Thoracic aorta (tissue), 2 donors: ENCODE results near the gene RCAN2. TPM values are rescaled to one million over a fixed set of nuclear protein-coding genes. Genes with fewer than 3 reads are reported as not detected.

Experiments used
- ATAC-seq: fragments of 150-250 bp; one replicate; pipeline ENCODE4 v1.8.0; 2017; ENCODE audit warnings: low read depth; ENCODE audit not compliant: insufficient number of reproducible peaks, low FRiP score
- DNase-seq: peaks from one replicate; pipeline ENCODE4 v3.0.0-alpha.2; 2020; ENCODE audit warnings: low spot score
- H3K27ac ChIP-seq, 2 donors: fragments of 200-600 bp; sonication (generic); 1 replicate in 1 of 2; 2 replicates in 1 of 2; pipeline ENCODE4 v1.5.1; 2016; ENCODE audit warnings: mild to moderate bottlenecking in 2 of 2, moderate library complexity in 2 of 2
- H3K27me3 ChIP-seq: fragments of 200-600 bp; sonication (generic); replicated peaks from 2 replicates; pipeline ENCODE4 v1.6.0; 2016; ENCODE audit warnings: mild to moderate bottlenecking; ENCODE audit not compliant: insufficient read depth
- H3K36me3 ChIP-seq: fragments of 200-600 bp; sonication (generic); one replicate; pipeline ENCODE4 v1.5.1; 2016
- H3K4me1 ChIP-seq, 2 donors: fragments of 200-600 bp; sonication (generic); 1 replicate in 1 of 2; 2 replicates in 1 of 2; pipeline versions ENCODE4 v1.5.1 to v1.6.0; 2016; ENCODE audit warnings: low read depth in 2 of 2, mild to moderate bottlenecking in 1 of 2; ENCODE audit not compliant: control insufficient read depth in 1 of 2
- H3K4me3 ChIP-seq: fragments of 200-600 bp; sonication (generic); 2 replicates; pipeline ENCODE4 v1.5.1; 2016; ENCODE audit warnings: mild to moderate bottlenecking
- H3K9me3 ChIP-seq: fragments of 200-600 bp; sonication (generic); 2 replicates; pipeline ENCODE4 v1.5.1; 2016
- CTCF ChIP-seq: fragments of 200-600 bp; sonication (generic); IDR thresholded peaks from one replicate; pipeline ENCODE4 v1.5.1; 2019; ENCODE audit warnings: antibody characterized with exemption
- total RNA-seq, 2 donors: library from RNA; depleted of rRNA; stranded (reverse); fragments of >200 nt; gene quantifications; one replicate each; pipeline versions ENCODE4 v1.1.0 to v1.2.3, GENCODE V29; 2016

RCAN2 gene
- total RNA-seq, 2 donors from 2014 or later = 126 to 289 TPM

DNA sequence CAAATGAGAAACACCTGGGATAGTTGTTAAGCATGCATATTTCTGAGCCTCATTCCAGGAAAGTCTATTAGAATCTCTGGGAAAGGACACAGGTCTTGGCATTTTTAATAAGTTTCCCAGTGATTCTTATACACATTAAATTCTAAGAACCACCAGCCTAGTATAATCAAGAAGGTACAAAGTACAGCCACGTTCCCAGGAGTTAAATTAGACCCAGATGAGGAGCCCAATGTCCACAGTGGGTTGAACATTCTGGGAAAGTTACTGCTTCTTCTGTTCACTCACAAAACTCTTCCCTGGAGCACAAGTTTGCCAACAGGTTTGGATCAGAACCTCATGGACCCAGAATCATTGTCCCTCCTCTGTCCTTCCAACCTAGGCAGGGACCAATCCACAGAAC, 90.4 kb downstream of the RCAN2 start:
- peaks cover 0 to 35% of the 10 kb centered on the region in 2 donors for H3K4me1 ChIP-seq
- no peak for ATAC-seq
- TF ChIP-seq CTCF = no peak
- H3K4me3 ChIP-seq = no peak overlapping the region
- H3K27ac ChIP-seq = no peak overlapping the region
- no peaks in the 10 kb centered on the region for H3K9me3 ChIP-seq
- no peak for DNase-seq
- no peaks in the 10 kb centered on the region for H3K27me3 ChIP-seq
- peaks cover 4% of the 10 kb centered on the region for H3K36me3 ChIP-seq

DNA sequence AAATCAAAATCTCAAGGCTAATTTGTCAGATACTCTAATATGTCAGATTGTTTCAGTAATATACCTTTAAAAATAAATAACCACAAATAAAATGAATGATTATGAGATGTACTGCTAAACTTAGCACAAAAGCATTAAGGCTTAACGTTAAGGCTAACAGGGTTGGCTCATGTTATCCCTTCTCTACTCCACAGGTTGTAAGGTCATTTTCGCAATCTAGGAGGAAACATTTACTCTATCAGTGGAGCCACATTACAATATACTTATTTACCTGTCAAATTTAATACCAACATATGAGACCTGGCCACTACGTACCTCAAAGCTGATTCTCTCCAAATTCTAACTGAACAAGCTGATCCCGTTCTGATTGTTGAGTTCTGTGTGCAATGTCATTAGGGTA, 95.7 kb downstream of the RCAN2 start:
- Histone ChIP-seq H3K27ac (no peak overlapping the region), H3K4me3 (no peak overlapping the region), H3K27me3 (no peaks in the 10 kb centered on the region), H3K9me3 (no peaks in the 10 kb centered on the region), H3K36me3 (peaks cover 5% of the 10 kb centered on the region), H3K4me1 (peaks cover 0 to 44% of the 10 kb centered on the region in 2 donors)
- DNase-seq = no peak
- no peak for TF ChIP-seq CTCF
- ATAC-seq = no peak

DNA sequence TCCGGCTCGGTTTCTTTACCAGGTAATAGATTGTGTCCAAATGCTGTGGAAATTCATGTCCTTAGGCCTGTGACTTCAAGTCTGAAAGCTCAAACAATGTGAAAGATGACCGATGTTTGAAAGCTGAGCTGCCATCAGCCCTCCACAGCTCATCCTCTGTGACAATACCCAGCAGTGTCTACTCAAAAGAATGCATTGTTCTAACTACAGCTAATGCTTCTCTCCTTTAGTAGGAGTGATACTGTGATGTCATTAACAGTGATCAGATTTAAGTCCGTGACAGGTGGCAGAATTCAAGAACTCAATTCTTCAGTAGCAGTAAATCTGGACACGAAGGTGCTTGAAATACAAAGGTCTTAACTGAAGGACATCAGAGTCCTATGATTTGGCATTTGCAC, 97.3 kb downstream of the RCAN2 start:
- Histone ChIP-seq H3K4me1 (peaks cover 0 to 29% of the 10 kb centered on the region in 2 donors), H3K27ac (no peak overlapping the region), H3K27me3 (no peaks in the 10 kb centered on the region), H3K4me3 (no peak overlapping the region), H3K9me3 (no peaks in the 10 kb centered on the region), H3K36me3 (peaks cover 5% of the 10 kb centered on the region)
- ATAC-seq (no peak), DNase-seq (no peak)
- no peak for TF ChIP-seq CTCF

DNA sequence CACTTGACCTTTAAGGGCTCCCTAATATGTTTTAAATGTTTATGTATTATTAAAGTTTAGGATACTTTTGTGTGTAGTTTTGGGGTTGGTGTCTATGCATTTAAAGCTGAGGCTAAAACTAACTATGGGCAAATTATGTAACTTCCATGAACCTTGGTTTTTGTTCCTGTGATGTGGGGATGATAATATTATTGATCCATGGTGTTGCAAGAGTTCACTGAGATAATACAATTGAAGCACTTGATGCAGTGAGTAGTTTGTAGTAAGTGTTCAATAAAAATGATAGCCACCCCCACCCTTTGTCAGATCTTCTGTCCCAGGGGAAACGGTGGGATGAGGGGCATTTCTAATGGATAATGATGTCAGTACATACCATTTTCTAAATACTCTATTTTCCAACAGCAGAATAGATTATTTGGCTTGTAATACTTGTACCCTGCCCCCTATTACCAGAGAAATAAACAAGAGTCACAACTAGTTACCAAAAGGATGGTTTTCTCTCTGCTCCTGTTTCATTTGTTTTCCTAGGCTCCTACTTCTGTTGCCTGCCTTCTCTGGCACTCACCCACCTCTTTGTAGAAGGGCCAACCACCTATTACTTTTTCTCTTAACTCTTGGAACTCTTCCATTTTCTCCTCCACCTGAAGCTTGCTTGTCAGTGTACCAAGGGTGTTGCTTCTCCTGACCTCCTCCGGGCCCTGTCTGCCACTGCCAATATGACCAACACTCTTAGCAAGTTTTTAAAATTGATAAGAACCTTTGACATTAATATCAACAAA, 97.9 kb downstream of the RCAN2 start:
- Histone ChIP-seq H3K27me3 (no peaks in the 10 kb centered on the region), H3K27ac (no peak overlapping the region), H3K9me3 (no peaks in the 10 kb centered on the region), H3K36me3 (peaks cover 5% of the 10 kb centered on the region), H3K4me3 (no peak overlapping the region), H3K4me1 (peaks cover 0 to 28% of the 10 kb centered on the region in 2 donors)
- DNase-seq (no peak), ATAC-seq (no peak)
- TF ChIP-seq CTCF = no peak

GRCh38 chr6:46392294-46392693, 99.0 kb downstream of the RCAN2 start:
- Histone ChIP-seq H3K27ac (no peak overlapping the region), H3K27me3 (no peaks in the 10 kb centered on the region), H3K36me3 (peaks cover 5% of the 10 kb centered on the region), H3K4me1 (peaks cover 0 to 28% of the 10 kb centered on the region in 2 donors), H3K4me3 (no peak overlapping the region), H3K9me3 (no peaks in the 10 kb centered on the region)
- no peak for TF ChIP-seq CTCF
- no peak for DNase-seq
- no peak for ATAC-seq
